GDM1 (cell line): ENCODE measurements around the gene SCYGR4.

Experiments used
- DNase-seq: peaks from one replicate; lab custom pipeline; 2025; lab: John Stamatoyannopoulos, UW

Gene SCYGR4

DNA sequence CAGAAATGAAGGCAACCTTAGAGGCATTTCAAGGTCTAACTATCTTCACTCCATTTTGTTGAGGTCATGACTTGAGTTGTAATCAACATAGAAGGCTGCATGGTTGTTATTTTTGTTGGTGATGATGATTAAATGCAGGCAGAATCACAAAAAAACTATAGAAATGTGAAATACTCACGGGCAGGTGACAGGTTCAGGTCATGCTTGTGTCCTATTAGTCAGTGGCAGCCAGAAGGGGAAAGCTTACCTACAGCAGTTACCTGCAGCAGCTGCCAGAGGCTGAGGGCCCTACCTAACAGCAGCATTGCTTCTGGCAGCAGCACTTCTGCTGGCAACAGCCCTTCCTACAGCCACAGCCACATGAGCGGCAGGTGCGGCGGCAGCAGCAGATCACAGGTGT, 3.1 kb upstream of the SCYGR4 start:
- DNase-seq = no peak

DNA sequence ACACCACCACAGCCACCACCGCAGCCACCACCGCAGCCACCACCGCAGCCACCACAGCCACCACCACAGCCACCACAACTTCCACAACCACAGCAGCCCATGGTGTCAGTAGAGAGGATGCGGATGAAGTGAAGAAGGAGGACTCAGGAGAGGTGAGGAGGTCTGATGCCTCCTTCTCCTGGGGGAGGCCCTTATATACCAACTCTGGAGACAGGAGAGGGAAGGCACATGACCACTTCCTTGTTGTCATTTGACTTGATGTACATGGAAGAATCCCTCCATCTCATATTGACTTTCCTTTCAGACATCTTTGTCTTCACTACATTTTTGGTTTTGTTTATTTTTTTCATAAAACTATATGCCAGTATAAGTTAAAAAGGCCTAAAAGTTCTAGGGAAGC, 2.6 kb upstream of the SCYGR4 start, which contains the start of gene SCYGR3:
TSS of gene SCYGR3 (minus strand) at position 101 of the 400 bp plus-strand sequence. CDS start at position 101, 0 bp downstream.
- DNase-seq = no peak

DNA sequence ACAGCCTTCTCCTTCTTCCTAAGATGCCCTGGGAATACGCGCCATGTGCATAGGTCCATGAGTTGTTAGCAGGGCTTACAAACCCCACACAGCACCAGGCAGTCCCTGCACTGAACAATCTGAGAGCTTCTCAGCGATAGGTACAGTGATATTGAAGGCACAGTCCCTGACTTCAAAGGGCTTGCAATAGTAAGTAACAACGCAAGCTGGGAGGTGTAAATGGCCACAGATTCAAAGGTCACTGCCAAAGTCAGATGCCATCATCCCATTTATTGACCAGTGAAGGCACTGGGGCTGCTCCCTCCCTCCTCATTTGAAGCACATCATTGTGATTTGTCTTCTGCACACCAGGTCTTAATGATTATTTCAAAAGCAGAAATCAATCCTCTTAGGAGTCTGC, 2.1 kb upstream of the SCYGR4 start:
- no peak for DNase-seq

DNA sequence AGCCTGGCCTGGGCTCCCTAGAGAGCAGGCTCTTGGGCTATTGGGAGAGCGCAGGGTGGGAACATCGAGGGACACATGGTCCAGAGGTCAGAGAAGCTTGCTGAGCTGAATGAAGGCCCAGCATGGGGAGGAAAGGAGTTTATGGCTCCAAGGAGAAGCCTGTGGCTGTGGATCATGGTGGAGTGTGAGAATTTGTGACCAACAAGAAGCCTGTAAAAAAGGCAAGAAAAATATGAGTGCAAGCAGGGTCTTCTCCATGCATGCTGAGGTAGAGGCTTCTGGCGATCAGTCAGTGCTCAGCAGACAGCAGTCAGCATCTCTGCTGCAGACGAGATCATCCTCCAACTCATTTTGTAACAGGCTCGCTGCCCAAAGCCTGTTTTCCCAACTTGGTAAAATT, 1.4 kb upstream of the SCYGR4 start:
- no peak for DNase-seq

DNA sequence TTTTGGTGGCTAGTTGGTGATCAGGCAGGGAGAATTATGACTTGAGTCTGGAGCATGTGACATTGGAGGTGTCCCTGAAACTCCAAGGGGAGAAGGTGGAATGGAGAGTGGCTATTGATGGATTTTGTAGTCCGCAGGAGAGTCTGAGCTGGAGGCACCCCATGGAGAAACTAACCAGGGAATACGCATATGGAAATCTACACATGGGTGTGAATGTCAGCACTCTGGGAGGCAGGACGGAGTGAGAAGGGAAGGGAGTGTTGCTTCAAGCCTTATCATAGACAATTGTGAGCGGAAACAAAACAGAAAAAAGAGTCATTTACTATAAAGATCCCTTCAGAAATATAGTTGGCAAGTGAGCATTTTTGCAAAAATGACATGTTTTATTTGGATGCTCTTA, 667 bp upstream of the SCYGR4 start:
- DNase-seq = no peak

DNA sequence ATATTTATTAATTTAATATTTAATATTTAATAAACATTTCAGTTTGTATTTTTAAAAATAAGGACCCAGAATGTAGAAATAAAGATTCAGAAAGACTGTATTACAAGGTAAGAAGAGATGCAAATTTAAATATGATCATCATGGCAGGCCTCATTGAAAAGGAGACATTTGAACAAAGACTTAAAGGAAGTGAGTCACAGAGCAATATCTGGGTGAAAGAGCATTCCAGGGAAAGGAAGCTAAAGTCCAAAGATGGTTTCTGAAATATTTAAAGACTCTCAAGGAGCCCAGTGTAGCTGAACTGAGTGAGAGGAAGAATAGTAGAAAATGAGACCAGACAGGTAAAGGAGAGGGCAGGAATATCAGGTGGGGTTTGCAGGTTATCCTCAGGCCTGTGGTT, 5.9 kb downstream of the SCYGR4 start:
- no peak for DNase-seq

DNA sequence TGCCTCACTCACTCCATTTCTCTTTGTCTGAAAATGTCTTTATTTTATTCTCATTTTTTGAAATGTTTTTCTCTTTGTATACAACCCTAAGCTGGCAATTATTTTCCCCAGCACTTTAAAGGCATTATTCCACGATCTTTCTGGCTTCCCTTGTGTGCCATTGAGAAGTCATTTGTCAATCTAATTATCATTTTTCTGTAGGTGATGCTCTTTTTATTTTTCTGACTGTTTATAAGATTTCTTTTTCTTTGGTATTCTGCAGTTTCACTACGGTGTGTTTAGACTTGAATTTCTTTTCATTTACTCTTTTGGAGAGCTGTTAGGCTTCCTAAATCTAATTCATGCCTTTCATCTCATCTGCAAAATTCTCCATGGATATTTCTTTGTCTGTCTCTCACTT, 8.1 kb downstream of the SCYGR4 start:
- no peak for DNase-seq

DNA sequence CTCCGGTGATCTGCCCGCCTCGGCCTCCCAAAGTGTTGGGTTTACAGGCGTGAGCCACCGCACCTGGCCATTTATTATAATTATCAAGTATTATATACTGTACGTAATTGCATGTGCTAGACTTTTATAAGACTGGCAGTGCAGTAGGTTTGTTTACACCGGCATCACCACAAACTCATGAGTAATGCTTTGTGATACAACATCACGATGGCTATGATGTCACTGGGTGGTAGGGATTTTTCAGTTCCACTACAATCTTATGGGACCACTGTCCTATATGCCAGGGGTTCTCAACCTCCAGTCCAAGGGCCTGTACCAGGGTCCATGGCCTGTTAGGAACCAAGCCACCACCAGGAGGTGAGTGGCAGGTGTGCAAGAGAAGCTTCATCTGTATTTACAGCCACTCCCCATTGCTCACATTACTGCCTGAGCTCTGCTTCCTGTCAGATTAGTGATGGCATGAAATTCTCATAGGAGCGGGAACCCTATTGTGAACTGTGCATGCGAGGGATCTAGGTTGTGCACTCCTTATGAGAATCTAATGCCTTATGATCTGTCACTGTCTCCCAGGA, 9.4 kb downstream of the SCYGR4 start:
- DNase-seq = no peak

DNA sequence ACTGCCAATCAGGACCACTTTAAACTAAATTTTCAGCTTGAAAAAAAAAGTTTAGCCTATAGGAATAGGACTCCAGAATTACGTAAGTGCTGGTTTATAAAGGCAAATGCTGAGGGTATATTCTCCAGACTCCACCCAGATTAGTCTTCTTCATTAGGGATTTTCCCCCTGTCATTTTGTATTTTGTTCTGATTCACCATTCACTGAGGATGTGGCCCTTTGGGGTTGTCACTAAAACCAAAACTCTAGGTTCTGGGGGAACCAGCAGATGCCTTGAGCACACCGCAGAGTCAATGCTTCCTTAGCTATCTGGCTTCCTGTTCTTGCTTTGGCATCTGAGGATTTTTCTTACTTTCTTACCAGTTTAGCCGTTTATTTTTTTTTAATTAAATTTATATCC, 10.5 kb downstream of the SCYGR4 start:
- no peak for DNase-seq

DNA sequence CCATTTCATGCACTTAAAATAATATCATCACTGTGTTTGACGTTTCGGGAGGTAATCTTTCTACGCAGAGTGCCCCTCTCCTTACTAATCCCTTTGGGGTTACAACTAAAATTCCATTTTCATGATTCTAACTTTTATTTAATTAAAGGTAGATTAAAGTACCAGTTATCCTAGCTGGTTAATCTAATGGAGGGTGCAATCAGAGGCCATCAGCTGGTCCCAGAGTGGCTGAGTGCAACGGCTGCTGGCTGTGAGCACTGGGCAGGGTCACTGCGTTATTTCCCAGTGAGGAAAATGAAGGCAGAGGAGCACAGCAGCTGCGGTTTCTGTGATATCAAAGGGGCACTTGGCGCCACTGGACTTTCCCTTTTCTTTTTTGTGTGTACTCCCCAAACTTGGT, 12.1 kb downstream of the SCYGR4 start:
- DNase-seq = no peak

DNA sequence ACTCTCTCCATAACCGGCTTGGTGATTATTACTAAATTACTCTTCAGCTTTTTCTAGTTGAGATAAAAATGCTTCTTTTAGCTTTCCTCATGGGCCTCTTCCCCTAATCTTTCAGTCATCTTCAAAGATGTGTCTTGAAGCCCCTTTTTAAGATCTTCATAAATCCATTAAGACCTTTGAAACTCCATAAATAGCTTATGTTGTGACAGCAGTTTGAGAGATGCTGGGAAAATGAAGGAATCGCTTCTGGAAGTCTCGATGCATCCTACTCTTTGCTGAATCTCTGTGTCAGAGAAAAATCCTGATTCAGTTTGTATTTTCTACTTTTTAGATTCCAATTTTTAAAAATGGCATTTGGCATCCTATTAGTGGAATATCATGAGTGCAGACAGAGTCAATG, 13.0 kb downstream of the SCYGR4 start:
- no peak for DNase-seq

DNA sequence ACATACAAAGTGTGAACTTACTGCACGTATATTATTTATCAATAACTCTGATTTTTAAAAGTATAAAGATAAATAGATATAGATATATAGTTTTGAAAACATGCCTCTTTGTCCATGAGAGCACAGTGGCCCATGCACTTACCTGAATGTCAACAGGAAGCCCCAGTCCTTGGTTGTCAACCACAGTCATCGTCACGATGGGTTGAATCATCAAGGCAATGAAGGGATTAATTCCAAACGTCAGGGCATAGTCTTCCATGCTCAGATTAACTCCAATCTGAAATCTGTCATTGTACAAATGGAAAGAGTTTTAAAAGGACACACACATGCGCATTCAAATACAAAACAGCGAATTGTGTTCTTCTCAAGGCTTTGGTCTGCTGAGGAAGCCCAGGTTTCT, 15.5 kb downstream of the SCYGR4 start:
- no peak for DNase-seq

DNA sequence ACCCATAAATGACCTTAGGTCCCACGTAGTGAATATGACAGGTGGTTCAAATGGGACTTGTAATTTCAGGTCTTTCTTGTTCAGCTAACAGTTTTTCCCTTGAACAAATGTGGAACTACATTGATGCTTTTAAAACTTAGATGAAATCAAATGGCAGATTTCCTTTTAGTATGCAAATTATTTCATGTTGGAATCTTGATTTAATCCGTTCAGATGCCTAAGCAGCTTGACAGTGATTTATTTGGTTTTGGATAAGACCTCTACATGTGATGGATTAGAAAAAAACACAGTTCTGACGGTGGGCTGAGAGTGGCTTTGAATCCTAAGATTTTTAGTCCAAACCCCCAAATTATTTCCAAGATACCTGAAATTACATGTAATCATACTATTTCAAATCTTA, 16.9 kb downstream of the SCYGR4 start:
- no peak for DNase-seq

DNA sequence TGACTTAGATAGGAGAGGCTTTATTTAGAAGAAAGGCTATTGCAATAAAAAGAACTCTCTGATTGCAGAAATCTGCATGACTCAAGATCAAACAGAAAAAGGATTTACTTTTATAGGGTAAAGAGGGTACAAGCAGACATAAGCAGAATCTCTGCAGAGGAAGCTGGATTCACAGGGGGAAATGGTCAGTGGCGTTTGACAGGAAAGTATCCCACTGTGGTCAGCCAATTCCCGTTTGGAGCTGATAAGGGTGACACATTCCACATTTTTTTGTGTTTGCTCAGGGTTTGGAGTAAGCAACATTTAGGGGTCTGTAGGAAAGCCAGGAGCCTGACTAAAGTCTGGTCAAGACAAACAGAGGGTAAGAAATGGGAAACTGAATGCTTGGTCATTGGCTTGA, 25.4 kb downstream of the SCYGR4 start:
- DNase-seq = no peak

DNA sequence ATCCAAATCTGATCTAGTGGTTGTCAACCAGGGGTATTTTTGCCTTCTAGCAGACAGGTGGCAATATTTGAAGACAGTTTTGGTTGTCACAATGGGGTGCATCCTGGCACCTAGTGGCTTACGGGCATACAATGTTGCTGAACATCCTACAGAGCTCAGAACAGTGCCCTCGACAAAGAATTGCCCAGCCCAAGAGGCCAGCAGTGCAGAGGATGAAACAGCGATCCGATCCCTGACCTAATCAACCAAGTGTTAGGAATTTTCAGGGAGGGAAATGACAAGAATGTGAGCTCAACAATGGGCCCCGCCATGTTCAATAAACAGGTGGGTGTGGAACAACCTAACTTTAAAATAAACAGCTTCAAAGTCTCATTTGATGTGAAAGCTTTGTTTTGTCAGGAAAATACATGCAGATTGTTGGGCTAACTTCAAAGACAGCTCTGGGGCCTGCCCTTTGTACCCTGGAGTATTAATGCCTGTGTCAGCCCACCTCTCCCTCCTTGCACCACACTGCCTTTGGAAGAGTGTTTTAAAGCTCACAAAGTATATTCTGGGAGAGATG, 26.8 kb downstream of the SCYGR4 start:
- no peak for DNase-seq

DNA sequence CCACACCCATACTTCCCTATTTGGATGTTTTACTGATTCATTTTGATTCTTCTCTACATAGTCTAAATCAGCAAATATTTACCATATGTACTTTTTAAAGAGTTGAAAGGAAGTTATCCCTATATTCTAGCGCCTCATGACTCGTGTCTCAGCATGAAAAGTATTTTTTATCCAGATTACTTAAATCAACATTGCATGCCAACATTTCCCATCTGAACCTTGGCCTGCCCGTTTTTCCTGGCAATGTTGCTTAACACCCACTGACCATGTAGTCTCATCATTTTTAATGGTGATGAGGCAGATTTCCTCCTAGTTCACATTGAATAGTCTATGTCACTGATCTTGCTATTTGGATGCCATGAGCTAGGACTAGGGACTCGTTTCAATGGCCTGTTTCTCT, 36.1 kb downstream of the SCYGR4 start:
- no peak for DNase-seq

DNA sequence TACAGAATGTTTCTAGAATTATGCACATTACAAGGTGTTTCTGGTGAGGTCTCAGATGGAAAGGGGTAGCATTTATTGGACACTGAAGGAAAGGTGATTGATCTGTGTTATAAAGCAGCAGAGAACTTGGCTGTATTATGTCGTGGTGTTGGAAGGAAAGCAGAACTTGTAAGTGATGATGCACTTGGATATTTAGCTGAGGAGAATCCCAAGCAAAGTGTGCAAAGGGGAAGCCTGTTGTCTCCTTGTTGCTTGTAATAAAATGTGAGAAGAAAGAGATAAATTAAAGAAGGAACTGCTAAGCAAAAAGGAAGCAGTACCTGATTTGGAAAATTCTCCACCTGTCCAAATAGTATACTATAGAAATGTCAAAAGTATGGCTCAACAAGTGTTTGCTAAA, 37.1 kb downstream of the SCYGR4 start:
- DNase-seq = no peak

DNA sequence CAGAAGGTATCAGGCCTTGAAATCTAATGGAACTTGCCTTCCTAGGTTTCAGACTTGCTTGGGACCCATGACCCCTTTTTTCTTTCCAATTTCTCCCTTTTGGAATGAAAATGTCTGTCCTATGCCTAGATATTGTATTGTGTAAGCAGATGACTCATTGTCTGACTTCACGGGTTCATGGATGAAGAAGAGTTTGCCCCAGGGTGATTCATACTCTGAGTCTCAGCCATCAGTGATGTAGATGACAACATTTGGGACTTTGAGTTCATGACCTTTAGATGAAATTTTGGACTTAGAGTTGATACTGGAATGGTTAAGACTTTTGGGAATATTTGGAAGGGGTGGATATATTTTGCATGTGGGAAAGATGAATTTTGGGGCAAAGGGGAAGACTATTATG, 38.2 kb downstream of the SCYGR4 start:
- no peak for DNase-seq

DNA sequence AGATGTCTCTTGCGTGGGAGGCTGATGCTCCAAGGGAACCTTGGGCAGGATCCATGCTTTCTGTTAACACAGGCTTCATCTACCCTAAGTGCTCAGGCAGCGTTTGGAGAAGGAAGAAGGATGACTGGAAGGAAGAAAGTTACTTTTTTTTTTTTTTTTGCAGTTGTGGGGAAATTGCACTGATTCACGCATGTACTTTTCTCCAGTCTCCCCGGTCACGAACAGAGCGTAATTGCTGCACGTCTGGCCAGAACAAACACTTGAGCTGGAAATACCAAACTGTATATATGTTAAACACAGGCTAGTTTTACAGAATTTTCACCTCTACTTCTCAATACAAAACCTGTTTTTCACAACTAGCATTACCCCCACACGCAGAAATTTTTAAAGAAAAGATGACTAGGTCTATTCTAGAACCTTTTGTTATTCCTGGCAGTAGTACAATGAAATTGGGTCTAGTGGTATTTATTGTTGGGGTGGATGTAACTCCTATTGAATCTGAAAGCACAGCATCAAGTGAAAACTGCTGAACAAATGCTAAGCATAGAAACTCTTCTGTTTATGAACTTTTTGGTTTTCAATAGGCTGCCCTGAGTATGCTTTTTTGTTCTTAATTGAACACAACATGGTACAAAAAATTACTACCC, 40.0 kb downstream of the SCYGR4 start:
- no peak for DNase-seq

DNA sequence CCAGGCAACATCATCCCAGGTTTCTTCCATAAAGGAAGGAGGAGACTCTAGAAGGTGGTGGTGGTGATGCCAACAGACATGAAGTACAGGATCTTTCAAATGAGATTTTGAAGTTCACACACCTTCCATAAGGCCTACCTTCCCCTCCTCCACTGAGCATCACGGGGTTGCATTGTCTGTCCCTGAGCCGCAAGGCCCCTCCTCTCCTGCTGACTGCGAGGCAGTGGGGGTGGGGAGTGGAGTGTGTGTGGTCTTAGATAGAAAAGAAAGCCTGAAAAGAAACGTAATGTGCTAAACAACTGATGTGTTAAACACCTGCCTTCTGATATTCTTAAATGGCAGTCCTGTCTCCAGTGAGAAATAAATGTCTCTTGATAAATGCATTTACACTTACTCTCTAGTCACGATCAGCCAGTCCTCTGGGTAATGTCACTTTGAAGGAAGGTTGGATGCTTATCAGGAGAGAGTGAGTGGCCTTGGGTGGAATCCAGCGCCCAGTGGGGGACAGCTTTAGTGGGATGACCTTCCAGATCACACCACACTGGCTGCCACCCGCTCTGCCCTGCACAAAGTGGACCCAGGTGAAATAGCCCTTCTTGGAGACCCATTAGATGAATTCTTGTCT, 43.8 kb downstream of the SCYGR4 start:
- DNase-seq = no peak

DNA sequence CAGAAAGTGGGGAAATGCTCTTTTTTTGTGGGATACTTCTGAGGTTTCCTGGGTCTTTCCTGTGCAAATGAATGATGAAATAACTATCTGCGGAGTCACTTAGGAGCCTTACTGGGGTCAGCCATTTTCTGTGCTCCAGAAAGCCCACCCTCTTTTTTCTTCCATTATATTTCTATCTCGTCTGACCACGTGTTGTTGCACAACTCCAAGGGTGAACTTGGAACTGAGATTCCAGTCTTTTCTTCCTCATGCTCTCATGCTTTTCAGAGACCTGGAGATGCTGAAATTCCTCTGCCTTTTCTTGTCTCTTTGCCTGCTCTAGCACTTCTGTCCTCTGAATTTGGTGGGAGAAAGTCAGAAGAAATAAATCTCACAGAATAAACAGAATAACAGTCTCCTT, 44.5 kb downstream of the SCYGR4 start:
- no peak for DNase-seq

DNA sequence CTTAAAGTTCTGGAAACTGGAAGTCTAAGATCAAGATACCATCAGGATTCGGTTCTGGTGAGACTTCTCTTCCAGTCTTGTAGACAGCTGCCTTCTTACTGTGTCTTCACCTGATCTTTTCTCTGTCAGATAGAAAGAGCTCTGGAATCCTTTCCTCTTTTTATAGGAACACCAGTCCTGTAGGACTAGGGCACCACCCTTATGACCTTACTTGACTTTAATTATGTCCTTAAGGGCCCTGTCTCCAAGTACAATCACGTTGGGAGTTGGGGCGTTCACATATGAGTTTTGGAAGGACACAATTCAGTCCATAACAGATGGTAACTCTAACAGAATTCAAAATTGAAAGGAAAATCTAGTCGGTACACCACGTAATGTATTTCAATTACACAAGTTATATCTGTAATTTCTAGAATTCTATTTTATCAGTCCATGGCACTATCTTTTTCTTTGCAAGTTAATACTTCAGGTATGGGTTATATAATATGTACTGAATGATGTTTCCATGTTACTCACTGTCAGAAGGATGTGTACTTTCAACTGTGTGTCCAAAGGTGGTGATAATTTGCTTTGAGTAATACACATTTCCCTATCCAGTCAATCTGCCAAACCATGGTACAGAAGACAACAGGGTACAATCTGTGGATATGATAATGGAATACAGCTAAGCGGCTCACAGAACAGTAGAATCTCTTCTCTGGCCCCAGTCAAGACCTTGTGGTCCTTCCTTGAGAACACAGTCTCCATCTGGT, 48.1 kb downstream of the SCYGR4 start:
- no peak for DNase-seq
